Astrocyte of the hippocampus (primary cell): ENCODE measurements around the gene PRSS36.
A peak's percentile ranks its signal among the peaks of the same experiment; 100 is the strongest.
"Not testable (repeated sequence)": the region's sequence is repeated elsewhere in the genome, so short reads cannot be mapped to it uniquely, and the experiment has no call there.

ENCODE experiments used
- DNase-seq: peaks from one replicate; pipeline ENCODE4 v3.0.0; 2011; ENCODE audit warnings: low read depth, low spot score

PRSS36 gene

DNA sequence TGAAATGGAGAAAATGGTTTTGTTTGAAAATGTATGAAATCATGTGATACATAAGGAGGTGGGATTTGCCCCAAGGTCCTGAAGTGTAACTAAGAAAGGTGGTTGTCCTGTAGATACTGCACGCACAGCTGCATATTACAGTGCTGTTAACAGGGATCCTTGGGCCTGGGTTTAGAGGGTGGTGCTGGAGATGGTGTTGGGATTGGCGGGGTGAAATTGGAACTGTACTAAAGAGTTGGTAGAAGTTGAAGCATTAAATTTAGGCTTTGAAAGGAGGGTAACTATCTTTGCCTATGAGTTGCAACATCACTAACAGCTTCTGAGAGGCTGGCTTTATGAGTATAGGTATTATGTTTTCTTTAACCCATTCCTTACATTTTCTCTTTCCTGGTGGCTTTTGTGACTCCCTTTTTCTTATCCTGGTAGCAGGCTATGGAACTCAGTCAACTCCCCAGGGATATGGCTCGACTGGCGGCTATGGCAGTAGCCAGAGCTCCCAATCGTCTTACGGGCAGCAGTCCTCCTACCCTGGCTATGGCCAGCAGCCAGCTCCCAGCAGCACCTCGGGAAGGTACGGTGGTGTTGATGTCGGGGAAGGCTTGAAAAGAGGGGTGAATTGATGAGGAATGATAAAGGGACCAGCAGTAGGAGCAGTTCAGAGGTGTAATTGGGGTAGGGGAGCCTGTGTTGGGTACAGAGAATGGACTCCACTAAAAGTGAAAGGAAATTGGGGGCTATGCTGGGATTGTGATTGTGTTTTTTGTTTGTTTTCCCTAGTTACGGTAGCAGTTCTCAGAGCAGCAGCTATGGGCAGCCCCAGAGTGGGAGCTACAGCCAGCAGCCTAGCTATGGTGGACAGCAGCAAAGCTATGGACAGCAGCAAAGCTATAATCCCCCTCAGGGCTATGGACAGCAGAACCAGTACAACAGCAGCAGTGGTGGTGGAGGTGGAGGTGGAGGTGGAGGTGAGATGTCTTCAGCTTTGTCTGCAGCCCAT is 33.9 kb upstream of the PRSS36 start:
- DNase-seq: no peak

GRCh38 chr16:31182391-31182790 is 32.5 kb upstream of the PRSS36 start:
- peak; percentile 16 for DNase-seq

- peak; percentile 41 for DNase-seq
Measured at GRCh38 chr16:31181102-31181830, 31.4 kb upstream of the PRSS36 start.

DNA sequence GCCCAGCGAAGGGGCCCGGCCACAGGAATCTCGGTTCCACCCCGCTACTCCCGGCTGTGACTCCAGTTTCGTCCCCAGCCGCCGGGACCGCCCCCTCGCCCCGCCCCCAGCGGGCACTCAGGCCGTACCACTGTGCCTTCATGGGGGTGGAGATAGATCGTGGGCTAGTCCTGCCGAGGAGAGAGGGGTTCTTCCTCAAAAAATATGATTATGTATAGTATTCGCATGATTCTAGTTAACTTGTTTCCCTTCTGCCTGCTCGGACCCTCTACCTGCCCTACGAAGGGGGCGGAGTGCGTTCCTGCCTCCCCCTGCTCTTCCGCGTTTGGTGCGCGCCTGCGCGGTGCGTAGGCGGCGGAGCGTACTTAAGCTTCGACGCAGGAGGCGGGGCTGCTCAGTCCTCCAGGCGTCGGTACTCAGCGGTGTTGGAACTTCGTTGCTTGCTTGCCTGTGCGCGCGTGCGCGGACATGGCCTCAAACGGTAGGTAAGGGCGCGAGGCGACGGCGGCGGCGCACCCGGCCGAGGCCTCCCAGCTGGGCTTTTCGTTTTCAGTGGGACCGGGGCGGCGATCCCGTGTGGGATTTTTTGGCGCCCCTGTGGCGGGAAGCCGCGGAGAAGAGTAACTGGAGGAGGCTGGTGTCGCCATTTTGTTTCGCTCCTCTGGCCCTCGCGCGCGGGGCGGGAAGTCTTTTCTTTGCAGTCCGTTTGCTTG is 30.0 kb upstream of the PRSS36 start, which contains the start of gene FUS:
FUS (plus strand) TSS at position 393 of the 713 bp plus-strand sequence; CDS start at position 469, 76 bp downstream.
- peak; percentile 96 for DNase-seq

DNA sequence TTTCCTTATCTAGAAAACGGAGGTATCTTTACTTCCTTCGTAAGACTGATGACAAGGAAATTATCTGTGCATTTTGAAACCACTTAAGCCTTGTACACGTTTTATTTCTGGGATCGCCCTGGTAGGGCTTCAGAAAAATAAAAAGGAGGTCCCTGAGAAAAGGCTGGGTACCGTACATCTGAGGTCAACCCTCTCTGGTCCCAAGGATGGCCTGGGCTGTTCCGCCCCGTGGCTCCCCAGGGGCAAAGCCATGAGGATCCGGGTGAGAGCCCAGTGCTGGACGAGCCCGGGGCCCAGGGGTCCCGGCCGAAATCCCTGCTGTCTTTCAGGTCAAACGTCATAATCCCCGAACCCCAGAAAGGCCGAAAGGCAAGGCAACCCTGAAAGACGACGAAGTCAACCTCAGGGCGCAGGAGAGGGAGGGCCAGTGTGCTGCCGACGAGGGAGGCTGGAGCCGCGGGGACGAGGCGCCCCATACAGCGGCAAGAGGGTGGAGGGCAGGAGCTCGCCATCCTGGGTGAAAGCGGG is 29.4 kb upstream of the PRSS36 start:
- DNase-seq: no peak

GRCh38 chr16:31177136-31177535 is 27.3 kb upstream of the PRSS36 start:
- DNase-seq: peak; percentile 90

DNA sequence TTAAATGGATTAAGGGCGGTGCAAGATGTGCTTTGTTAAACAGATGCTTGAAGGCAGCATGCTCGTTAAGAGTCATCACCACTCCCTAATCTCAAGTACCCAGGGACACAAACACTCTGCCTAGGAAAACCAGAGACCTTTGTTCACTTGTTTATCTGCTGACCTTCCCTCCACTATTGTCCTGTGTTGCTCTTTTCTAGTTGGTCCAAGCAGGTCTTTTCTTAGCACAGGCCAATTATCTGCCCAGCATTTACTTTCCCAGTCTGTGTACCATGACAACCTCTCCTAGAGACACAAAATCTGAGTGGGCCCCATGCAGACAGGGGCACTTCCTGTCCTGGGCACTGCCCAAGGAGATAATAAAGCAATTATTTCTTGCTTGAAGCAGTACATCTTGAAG is 20.2 kb upstream of the PRSS36 start:
- not testable (repeated sequence) for DNase-seq

DNA sequence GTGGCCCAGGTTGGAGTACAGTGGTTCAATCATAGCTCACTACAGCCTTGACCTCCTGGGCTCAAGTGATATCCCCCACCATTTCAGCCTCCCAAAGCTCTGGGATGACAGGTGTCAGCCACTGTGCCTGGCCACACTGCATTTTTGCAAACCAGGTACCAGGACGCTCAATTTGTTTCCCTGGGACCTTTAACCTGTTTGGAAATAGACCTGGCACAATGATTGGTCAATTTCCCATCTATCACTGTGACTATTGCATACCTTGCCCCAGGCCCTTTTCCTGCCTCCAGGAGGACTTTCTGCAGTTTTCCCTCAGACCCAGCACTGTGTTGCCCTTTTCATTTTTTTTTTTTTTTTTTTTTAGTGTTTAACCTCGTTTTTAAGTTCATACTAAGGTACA is 19.0 kb upstream of the PRSS36 start:
- DNase-seq: no peak

DNA sequence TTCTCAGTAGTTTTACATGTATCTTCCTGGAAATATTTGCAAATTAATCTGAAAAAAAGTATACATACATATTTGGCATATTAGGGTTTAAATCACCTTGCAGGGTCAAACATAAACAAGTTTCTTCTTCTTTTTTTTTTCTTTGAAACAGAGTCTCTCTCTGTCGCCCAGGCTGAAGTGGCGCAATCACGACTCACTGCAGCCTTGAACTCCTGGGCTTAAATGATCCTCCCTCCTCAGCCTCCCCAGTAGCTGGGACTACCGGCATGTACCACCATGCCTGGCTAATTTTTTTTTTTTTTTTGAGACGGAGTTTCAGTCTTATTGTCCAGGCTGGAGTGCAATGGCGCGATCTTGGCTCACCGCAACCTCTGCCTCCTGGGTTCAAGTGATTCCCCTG is 17.4 kb upstream of the PRSS36 start:
- DNase-seq: no peak

GRCh38 chr16:31157136-31157535 is 7.3 kb upstream of the PRSS36 start:
- DNase-seq: no peak

DNA sequence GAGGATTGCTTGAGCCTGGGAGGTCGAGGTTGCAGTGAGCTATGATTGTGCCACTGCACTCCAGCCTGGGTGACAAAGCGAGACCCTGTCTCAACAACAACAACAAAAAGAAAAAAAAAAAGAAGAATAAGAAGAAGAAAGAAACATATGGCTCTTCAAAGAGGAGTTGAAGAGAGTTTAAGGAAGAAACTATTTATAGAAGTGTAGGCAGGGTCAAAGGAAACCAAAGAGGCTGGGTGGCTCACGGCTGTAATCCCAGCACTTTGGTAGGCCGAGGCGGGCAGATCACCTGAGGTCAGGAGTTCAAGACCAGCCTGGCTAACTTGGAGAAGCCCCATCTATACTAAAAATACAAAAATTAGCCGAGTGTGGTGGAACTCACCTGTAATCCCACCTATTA is 1.1 kb upstream of the PRSS36 start:
- not testable (repeated sequence) for DNase-seq

DNA sequence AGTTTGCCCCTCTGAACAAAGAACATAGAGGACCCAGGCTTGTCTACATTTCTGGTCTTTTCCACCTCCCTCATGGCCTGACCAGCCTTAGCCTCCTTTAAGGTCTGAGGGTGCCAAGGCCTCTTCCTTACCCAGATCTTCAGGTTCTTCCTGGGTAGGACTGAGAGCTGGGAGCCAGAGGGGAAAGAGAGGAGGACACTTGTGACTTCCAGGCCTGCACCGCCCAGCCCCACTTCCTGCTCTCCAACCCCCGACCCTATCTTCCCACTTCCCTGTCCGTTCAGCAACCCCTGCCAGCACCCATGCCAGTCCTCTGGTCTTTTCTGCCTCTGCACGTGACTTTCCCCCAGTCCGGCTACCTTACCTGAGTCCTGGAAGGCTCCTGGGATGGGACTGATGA is 534 bp downstream of the PRSS36 start:
- DNase-seq: no peak

GRCh38 chr16:31148896-31149295 is 970 bp downstream of the PRSS36 start:
- no peak for DNase-seq

DNA sequence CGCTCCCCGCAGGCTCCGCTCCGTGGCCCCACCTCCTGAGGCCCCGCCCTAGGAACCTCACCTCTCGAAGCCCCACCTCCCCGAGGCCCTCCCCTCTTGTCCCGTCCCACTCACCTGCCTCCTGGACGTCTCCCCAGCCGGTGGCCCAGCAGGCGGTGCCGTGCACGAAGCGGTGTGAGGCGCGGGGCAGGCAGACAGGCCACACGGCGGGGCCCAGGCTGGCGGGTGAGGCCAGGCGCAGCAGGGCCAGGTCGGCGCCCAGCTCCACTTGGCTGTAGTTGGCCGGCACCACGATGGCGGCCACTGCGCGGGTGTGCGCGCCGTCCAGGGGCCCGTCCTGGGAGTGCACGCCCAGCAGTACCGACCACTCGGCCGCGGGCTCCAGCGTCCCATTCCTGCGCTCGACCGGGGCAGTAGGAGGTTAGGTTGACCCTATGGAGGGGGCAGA is 1.6 kb downstream of the PRSS36 start:
- DNase-seq: no peak

DNA sequence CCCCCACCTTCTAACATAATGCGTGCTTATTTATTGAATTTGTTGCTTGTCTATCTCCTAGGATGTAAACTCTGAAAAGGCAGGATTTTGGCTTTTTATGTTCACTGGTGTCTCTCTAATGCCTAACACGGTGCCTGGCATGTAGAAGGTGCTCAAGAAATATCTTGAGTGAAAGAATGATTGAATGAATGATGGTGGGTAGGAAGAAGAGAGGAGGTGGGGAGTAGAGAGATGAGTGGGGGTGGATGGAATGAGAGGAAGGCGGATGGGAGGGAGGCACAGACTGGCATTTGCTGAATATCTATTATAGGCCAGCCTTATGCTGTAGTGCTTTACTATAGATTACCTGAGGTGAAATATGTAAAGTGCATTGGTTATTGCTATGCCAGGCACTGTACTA is 2.3 kb downstream of the PRSS36 start:
- no peak for DNase-seq

GRCh38 chr16:31145398-31145990 is 4.4 kb downstream of the PRSS36 start:
- no peak for DNase-seq

- DNase-seq: not testable (repeated sequence)
Measured at GRCh38 chr16:31144418-31144817, 5.4 kb downstream of the PRSS36 start.

DNA sequence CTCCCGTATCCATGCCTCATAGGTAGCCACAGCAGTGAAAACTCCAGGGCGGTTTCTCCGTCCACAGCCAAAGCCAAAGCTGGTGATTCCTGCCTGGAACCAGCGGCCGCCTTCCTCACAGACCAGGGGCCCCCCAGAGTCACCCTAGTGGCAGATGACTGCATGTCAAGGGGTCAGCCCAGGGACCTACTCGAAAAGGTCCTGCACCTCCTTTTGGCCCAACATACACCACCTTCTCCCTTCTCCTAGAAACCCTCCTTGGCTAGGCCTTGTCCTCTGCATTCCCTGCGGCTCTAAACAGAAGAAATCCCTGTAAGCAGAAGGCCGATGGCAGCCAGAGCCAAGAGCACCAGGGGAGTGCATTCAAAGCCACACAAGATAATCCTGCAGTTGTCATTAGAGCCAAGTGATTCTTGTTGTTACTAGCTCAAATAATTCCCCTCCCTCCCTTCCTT is 6.1 kb downstream of the PRSS36 start:
- no peak for DNase-seq

GRCh38 chr16:31143011-31143693 is 6.7 kb downstream of the PRSS36 start:
- no peak for DNase-seq
